Choroid plexus epithelial cell (primary cell): ENCODE results near the gene TMEM147.

Experiments used
- DNase-seq: peaks from one replicate; pipeline ENCODE4 v3.0.0-alpha.2; 2010; ENCODE audit warnings: low read depth
- H3K4me3 ChIP-seq: 2 replicates; pipeline ENCODE4 v1.5.1; 2011; ENCODE audit warnings: low read depth, mild to moderate bottlenecking, control low read depth, low read length, moderate library complexity
- CTCF ChIP-seq: conservative IDR thresholded peaks from 2 replicates; pipeline ENCODE4 v1.5.1; 2011; ENCODE audit warnings: low read depth, mild to moderate bottlenecking, control low read depth, inconsistent platforms, low read length, moderate library complexity

The TMEM147 gene, protein sequence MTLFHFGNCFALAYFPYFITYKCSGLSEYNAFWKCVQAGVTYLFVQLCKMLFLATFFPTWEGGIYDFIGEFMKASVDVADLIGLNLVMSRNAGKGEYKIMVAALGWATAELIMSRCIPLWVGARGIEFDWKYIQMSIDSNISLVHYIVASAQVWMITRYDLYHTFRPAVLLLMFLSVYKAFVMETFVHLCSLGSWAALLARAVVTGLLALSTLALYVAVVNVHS

DNA sequence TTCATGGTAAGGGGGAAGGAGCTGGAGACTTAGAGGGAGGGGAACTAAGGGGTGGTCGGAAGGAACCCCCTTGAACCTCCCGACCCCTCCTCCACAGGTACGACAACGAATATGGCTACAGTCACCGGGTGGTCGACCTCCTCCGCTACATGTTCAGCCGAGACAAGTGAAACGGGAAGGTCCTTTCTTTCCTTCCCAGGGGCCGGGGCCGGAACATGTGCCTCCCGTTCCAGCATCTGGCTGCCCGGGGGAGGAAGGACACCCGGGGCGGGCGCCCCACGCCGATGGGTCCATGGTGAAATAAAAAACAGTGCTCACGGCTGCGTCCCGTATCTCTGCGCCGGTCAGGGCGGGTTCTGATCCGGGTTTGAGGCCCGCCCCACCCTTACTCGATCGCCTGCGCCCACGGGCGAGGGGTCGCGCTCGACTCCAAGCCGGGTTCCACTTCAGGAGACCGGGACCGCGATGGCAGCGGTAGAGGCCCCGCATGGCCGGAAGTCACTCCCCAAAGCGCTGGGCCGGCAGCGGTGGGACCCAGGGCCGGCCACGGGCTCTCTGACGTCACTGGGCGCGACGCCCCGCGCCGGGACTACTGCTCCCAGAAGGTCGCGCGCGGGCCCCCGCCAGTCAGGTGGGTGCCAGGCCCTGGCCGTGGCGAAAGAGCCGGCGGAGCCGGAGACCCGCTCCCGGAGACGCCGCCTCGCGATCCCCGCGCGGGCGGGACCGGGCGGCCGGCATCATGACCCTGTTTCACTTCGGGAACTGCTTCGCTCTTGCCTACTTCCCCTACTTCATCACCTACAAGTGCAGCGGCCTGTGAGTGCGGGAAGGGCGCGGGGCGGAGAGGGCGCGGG lies at the start of gene TMEM147:
TSS of gene TMEM147 (plus strand) at position 626 of the 854 bp plus-strand sequence. CDS start at position 740, 114 bp downstream.
- peak; percentile 86 for DNase-seq
- H3K4me3 ChIP-seq = peak within 1 kb of the TSS; percentile 92
- TF ChIP-seq CTCF = no peak

DNA sequence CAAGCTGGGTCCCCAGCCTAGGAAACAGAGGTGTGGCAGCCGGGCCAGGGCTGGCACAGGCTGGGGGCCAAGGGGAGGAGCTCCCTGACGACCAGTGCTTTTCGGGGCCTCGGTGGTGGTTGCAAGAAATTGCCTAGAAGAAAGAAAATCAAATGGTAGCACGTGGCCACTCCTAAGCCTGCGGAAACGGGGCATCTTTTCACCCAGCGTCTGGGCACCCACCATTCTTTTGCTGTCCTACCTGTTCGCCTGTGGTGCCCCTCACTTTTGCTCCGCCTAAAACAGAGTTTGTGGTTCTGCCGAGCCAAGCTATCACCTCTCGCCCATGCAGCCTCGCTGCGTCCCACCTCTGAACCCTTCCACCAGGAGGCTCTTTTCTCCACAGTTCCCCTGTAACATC lies 48.0 kb upstream of the TMEM147 start:
- no peak for DNase-seq
- no peak overlapping the region for H3K4me3 ChIP-seq
- no peak for TF ChIP-seq CTCF

GRCh38 chr19:35498220-35498619 lies 47.2 kb upstream of the TMEM147 start:
- DNase-seq = no peak
- H3K4me3 ChIP-seq = no peak overlapping the region
- TF ChIP-seq CTCF = no peak

GRCh38 chr19:35498984-35499527 lies 46.4 kb upstream of the TMEM147 start:
- TF ChIP-seq CTCF = no peak
- DNase-seq = no peak
- H3K4me3 ChIP-seq = no peak overlapping the region

- no peak for DNase-seq
- TF ChIP-seq CTCF = no peak
- H3K4me3 ChIP-seq = no peak overlapping the region
Measured at GRCh38 chr19:35500611-35501010, 44.8 kb upstream of the TMEM147 start.

DNA sequence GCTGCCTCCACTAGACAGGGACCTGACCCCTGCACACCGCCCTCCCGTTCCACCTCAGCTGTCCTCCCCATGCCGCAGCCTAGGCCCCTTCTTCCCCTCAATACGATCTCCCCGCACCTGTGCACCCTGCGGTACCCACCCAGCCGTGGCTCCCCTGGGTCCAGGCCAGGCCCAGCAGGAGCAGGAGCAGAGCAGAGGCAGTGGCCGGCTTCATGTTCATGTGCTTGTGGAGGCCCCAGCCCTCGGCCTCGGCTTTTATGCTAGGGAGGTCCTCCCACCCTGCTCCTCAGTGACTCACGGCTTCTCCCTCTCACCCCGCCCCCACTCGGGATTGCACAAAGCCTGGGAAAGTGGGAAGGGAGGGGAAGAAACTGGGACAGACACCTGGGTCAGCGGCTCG lies 43.7 kb upstream of the TMEM147 start:
- DNase-seq = no peak
- TF ChIP-seq CTCF = no peak
- no peak overlapping the region for H3K4me3 ChIP-seq

DNA sequence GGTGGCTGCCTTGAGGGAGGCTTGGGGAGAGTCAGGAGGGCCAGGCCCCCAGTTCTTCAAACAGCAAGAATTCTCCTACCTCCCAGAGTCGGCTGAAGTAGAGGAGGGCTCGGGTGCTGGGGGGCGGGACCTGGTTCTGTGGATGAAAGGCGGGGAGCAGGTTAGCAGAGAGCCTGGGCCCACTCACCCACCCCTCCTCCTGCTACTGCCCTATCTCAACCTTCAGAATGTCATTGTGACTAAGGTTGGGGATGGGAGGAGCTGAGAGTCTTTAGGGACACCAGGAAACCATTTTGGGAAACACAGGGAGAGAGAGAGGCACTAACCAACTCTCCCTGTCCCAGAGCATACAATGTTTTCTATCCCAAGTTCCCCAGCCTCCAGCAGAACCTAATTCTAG lies 42.7 kb upstream of the TMEM147 start:
- no peak overlapping the region for H3K4me3 ChIP-seq
- no peak for DNase-seq
- no peak for TF ChIP-seq CTCF
